ENCODE measurements around the gene RASAL2.
"Not testable (repeated sequence)": the region's sequence is repeated elsewhere in the genome, so short reads cannot be mapped to it uniquely, and the experiment has no call there.

The RASAL2 gene

GRCh38 chr1:178241837-178242236 lies 147.9 kb downstream of the RASAL2 start:
- no peak for DNase-seq

- DNase-seq, result no peak
These were observed 149.2 kb downstream of the RASAL2 start for GRCh38 chr1:178243119-178243518.

GRCh38 chr1:178243890-178244289 lies 150.0 kb downstream of the RASAL2 start:
- DNase-seq, result no peak

GRCh38 chr1:178248284-178248683 lies 154.4 kb downstream of the RASAL2 start:
- not testable (repeated sequence) for DNase-seq

- not testable (repeated sequence) for DNase-seq
These were observed 159.7 kb downstream of the RASAL2 start for GRCh38 chr1:178253581-178253980.

- DNase-seq, result no peak
These were observed 160.5 kb downstream of the RASAL2 start for GRCh38 chr1:178254433-178254832.

- no peak for DNase-seq
These were observed 164.6 kb downstream of the RASAL2 start for GRCh38 chr1:178258536-178258935.

GRCh38 chr1:178262120-178262500 lies 168.2 kb downstream of the RASAL2 start:
- no peak for DNase-seq

- no peak for DNase-seq
These were observed 169.4 kb downstream of the RASAL2 start for GRCh38 chr1:178263341-178263740.

GRCh38 chr1:178266113-178266512 lies 172.2 kb downstream of the RASAL2 start:
- DNase-seq, result no peak

GRCh38 chr1:178266619-178267066 lies 172.7 kb downstream of the RASAL2 start:
- no peak for DNase-seq

- no peak for DNase-seq
These were observed 173.8 kb downstream of the RASAL2 start for GRCh38 chr1:178267646-178268094.

GRCh38 chr1:178271471-178271870 lies 177.6 kb downstream of the RASAL2 start:
- no peak for DNase-seq

GRCh38 chr1:178273707-178274410 lies 180.0 kb downstream of the RASAL2 start:
- DNase-seq, result no peak

GRCh38 chr1:178275049-178275448 lies 181.1 kb downstream of the RASAL2 start:
- no peak for DNase-seq

GRCh38 chr1:178275553-178275952 lies 181.6 kb downstream of the RASAL2 start:
- DNase-seq, result no peak

- no peak for DNase-seq
These were observed 184.1 kb downstream of the RASAL2 start for GRCh38 chr1:178277793-178278530.

- DNase-seq, result no peak
These were observed 185.2 kb downstream of the RASAL2 start for GRCh38 chr1:178278916-178279686.

GRCh38 chr1:178282949-178283367 lies 189.1 kb downstream of the RASAL2 start:
- DNase-seq, result no peak

- DNase-seq, result no peak
These were observed 189.5 kb downstream of the RASAL2 start for GRCh38 chr1:178283409-178283808.

- DNase-seq, result no peak
These were observed 190.2 kb downstream of the RASAL2 start for GRCh38 chr1:178284058-178284457.

- no peak for DNase-seq
These were observed 197.3 kb downstream of the RASAL2 start for GRCh38 chr1:178291166-178291565.

GRCh38 chr1:178294654-178295053 lies 200.8 kb downstream of the RASAL2 start:
- DNase-seq, result no peak

GRCh38 chr1:178300352-178300699 lies 206.4 kb downstream of the RASAL2 start:
- no peak for DNase-seq

Data from AML-193 (cell line).